ENCODE measurements around the gene TRIM48.
"Not testable (repeated sequence)": the region's sequence is repeated elsewhere in the genome, so short reads cannot be mapped to it uniquely, and the experiment has no call there.

Gene TRIM48, protein sequence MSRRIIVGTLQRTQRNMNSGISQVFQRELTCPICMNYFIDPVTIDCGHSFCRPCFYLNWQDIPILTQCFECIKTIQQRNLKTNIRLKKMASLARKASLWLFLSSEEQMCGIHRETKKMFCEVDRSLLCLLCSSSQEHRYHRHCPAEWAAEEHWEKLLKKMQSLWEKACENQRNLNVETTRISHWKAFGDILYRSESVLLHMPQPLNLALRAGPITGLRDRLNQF

GRCh38 chr11:55261855-55262254 is at the start of gene TRIM48:
Gene TRIM48 (plus strand): TSS chr11:55262155. CDS start chr11:55262268, 113 bp downstream.
- H3K4me3 ChIP-seq (ENCODE audit: control insufficient read depth, low read depth, low read length); DNase-seq (ENCODE audit: low read depth): not testable (repeated sequence)

DNA sequence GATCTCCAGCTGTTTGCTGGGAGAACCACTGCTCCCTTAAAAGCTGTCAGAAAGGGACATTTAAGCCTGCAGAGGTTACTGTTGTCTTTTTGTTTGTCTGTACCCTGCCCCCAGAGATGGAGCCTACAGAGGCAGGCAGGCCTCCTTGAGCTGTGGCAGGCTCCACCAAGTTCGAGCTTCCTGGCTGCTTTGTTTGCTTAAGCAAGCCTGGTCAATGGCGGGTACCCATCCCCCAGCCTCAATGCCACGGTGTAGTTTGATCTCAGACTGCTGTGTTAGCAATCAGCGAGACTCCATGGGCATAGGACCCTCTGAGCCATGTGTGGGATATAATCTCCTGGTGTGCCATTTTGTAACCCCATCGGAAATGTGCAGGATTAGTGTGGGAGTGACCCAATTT is 23.6 kb upstream of the TRIM48 start:
- not testable (repeated sequence) for DNase-seq (ENCODE audit: low read depth); H3K4me3 ChIP-seq (ENCODE audit: control insufficient read depth, low read depth, low read length)

DNA sequence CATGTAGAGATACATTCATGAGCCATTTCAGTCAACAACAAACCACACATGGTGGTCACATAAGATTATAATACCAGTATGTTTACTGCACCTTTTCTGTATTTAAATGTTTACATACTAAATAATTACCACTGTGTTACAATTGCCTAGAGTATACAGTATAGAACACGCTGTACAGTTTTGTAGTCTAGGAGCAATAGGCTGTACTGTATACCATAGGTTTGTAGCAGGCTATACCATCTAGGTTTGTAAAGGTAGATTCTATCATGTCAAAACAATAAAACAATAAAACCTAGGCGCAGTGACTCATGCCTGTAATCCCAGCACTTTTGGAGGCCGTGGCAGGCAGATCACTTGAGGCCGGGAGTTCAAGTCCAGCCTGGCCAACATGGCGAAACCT is 1.1 kb downstream of the TRIM48 start:
- no peak overlapping the region for H3K4me3 ChIP-seq (ENCODE audit: control insufficient read depth, low read depth, low read length)
- TF ChIP-seq CTCF (IDR thresholded peaks at IDR 0.05; ENCODE audit: control insufficient read depth, insufficient read depth, low read depth, low read length, missing control alignments), result no peak
- DNase-seq (ENCODE audit: low read depth), result no peak

All from AG09309 (cell line).